KMS-11 (cell line): ENCODE results near the gene NEDD9.

Experiments
- H2AFZ ChIP-seq: fragments of 200-600 bp; sonication (generic); 2 replicates; pipeline ENCODE4 v1.6.1; 2016; ENCODE audit warnings: antibody characterized with exemption, mixed run types, low read depth
- H3K27ac ChIP-seq: fragments of 200-600 bp; sonication (generic); 2 replicates; pipeline ENCODE4 v1.6.1; 2016; ENCODE audit warnings: mild to moderate bottlenecking, mixed run types
- H3K27me3 ChIP-seq: fragments of 200-600 bp; sonication (generic); 2 replicates; pipeline ENCODE4 v1.6.1; 2017; ENCODE audit warnings: mild to moderate bottlenecking, low read depth, mixed run types, moderate library complexity; ENCODE audit not compliant: insufficient read depth
- H3K36me3 ChIP-seq: fragments of 200-600 bp; sonication (generic); 2 replicates; pipeline ENCODE4 v1.6.1; 2017; ENCODE audit warnings: mild to moderate bottlenecking, mixed run types; ENCODE audit not compliant: insufficient read depth
- H3K4me1 ChIP-seq: fragments of 200-600 bp; sonication (generic); 2 replicates; pipeline ENCODE4 v1.6.1; 2016; ENCODE audit warnings: mild to moderate bottlenecking, low read depth, mixed run types; ENCODE audit not compliant: poor library complexity, severe bottlenecking
- H3K4me2 ChIP-seq: fragments of 200-600 bp; sonication (generic); 2 replicates; pipeline ENCODE4 v1.7.0; 2016; ENCODE audit warnings: mild to moderate bottlenecking, mixed run types
- H3K4me3 ChIP-seq: fragments of 200-600 bp; sonication (generic); IDR thresholded peaks from 2 replicates; pipeline ENCODE4 v1.6.1; 2017; ENCODE audit warnings: low read depth, low read length, mixed read lengths; ENCODE audit not compliant: insufficient read depth
- H3K79me2 ChIP-seq: fragments of 200-600 bp; sonication (generic); 2 replicates; pipeline ENCODE4 v1.6.1; 2016; ENCODE audit warnings: low read depth, mixed run types; ENCODE audit not compliant: insufficient read depth
- H3K9ac ChIP-seq: fragments of 200-600 bp; sonication (generic); 2 replicates; pipeline ENCODE4 v1.6.1; 2016; ENCODE audit warnings: mild to moderate bottlenecking, mixed run types
- H4K20me1 ChIP-seq: fragments of 200-600 bp; sonication (generic); 2 replicates; pipeline ENCODE4 v1.6.1; 2016; ENCODE audit warnings: mild to moderate bottlenecking, mixed run types; ENCODE audit not compliant: insufficient read depth
- TF ChIP-seq, protein P1 (sequence below): fragments of 200-600 bp; sonication (generic); conservative IDR thresholded peaks from 2 replicates; pipeline ENCODE4 v1.6.1; 2017; ENCODE audit warnings: low read depth, mild to moderate bottlenecking, antibody characterized with exemption, low read length, moderate library complexity, mixed read lengths

Gene NEDD9

DNA sequence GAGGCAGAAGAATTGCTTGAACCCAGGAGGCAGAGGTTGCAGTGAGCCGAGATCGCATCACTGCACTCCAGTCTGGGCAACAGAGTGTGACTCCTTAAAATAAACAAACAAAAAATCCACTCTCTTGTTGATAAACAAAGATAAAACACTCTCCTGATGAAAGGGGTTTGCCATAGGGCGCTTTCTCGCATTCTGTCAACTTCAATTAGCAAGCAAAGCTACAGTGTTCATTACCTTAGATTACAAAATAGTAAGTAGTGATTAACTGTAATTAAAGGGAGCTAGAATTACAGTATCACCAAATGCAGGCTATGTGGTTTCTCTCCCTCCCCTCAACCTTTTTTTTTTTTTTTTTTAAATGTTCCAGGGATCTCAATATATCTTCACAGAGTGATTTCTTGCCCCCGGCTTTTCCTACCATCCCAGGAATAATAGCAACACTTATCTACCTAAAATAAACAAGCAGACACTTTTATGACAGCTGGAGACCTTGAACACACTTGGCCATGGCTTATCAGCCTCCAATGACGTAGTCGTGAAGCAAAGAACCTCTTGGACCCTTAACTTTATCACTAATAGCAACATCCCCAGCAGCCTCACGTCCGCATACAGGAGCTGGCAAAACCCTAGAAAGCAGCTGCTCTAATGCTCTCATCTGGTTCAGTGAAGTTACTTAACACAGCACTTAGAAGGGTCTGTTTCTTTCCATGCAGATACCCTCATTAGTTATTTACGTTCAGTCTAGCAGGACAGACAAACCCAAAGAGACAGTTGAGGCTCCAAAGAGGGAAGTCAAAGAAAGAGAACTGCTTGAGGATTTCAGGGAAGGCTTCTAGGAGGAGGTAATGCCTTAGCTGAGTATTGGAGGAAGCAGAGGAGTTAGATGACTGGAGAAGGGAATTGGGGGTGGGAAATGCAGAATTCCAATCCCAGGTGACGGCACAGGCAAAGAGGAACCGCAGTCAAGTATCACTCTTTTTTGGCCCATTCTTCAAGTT is 37.9 kb upstream of the NEDD9 start:
- Histone ChIP-seq H3K4me3 (no peak overlapping the region), H3K4me2 (no peak overlapping the region), H2AFZ (no peak overlapping the region), H3K36me3 (no peaks in the 10 kb centered on the region), H3K27me3 (no peaks in the 10 kb centered on the region), H4K20me1 (no peaks in the 10 kb centered on the region), H3K9ac (no peak overlapping the region), H3K27ac (no peak overlapping the region), H3K4me1 (no peaks in the 10 kb centered on the region), H3K79me2 (no peaks in the 10 kb centered on the region)
- TF ChIP-seq, protein P1, sequence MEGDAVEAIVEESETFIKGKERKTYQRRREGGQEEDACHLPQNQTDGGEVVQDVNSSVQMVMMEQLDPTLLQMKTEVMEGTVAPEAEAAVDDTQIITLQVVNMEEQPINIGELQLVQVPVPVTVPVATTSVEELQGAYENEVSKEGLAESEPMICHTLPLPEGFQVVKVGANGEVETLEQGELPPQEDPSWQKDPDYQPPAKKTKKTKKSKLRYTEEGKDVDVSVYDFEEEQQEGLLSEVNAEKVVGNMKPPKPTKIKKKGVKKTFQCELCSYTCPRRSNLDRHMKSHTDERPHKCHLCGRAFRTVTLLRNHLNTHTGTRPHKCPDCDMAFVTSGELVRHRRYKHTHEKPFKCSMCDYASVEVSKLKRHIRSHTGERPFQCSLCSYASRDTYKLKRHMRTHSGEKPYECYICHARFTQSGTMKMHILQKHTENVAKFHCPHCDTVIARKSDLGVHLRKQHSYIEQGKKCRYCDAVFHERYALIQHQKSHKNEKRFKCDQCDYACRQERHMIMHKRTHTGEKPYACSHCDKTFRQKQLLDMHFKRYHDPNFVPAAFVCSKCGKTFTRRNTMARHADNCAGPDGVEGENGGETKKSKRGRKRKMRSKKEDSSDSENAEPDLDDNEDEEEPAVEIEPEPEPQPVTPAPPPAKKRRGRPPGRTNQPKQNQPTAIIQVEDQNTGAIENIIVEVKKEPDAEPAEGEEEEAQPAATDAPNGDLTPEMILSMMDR, result no peak

DNA sequence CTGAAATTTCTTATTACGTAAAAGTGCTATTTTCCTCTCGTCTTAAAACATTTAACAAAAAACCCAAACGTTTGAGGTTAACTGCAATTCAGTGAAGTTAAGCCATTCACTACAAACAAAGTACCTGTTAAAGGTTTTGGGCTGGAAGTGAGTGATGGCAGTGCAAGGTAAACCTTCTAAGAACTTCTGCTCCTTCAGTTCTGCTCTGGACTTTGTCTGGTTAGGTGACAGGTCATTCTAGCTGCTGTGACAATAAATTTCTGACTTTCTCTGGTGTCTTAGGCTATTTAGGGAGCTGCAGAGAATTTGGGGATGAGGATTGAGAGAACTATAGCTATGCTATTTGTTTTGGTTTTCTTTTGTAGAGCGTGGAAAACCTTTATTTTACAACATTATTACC is 36.5 kb upstream of the NEDD9 start:
- TF ChIP-seq, protein P1, result no peak
- H2AFZ ChIP-seq, result no peak overlapping the region
- no peaks in the 10 kb centered on the region for H4K20me1 ChIP-seq
- H3K4me1 ChIP-seq, result no peaks in the 10 kb centered on the region
- no peaks in the 10 kb centered on the region for H3K36me3 ChIP-seq
- no peak overlapping the region for H3K4me2 ChIP-seq
- H3K79me2 ChIP-seq, result no peaks in the 10 kb centered on the region
- no peak overlapping the region for H3K4me3 ChIP-seq
- no peaks in the 10 kb centered on the region for H3K27me3 ChIP-seq
- no peak overlapping the region for H3K9ac ChIP-seq
- H3K27ac ChIP-seq, result no peak overlapping the region

DNA sequence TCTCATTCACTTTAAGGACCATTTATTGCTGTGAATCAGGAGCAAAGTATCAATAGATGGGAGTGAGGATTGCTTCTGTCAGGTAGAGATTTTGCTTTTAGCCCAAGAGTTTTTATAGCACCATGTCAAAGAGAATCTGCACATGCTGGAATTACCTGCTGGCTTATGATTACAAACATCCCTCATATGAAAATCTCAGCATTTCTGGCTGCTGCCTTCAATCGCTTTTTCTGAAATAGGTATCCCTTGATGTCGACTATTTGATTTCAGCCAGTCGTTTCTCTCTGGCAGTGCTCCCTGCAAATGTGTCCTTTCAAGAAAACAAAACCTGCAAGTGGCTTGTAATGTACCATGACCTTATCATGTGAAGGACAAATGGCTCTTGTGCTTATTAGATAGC is 34.5 kb upstream of the NEDD9 start:
- no peak overlapping the region for H3K4me3 ChIP-seq
- no peaks in the 10 kb centered on the region for H3K27me3 ChIP-seq
- H4K20me1 ChIP-seq, result no peaks in the 10 kb centered on the region
- H3K9ac ChIP-seq, result no peak overlapping the region
- no peak overlapping the region for H2AFZ ChIP-seq
- no peaks in the 10 kb centered on the region for H3K79me2 ChIP-seq
- no peak overlapping the region for H3K27ac ChIP-seq
- H3K4me1 ChIP-seq, result peaks cover 6% of the 10 kb centered on the region
- TF ChIP-seq, protein P1, result no peak
- no peak overlapping the region for H3K4me2 ChIP-seq
- H3K36me3 ChIP-seq, result no peaks in the 10 kb centered on the region

DNA sequence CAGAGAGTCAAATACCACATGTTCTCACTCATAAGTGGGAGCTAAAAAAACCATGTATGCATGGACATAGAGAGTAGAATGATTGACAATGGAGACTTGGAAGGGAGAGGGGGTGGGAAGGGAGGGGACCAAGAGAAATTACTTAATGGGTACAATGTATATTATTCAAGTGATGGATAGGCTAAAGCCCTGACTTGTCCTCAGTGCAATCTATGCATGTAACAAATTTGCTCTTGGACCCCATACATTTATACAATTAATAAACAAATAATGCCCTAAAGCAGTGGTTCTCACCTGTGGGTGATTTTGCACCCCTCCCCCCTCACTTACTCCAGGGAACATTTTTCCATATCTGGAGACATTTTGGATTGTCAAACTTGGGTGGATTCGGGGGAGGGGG is 33.5 kb upstream of the NEDD9 start:
- H3K4me3 ChIP-seq, result no peak overlapping the region
- H3K4me1 ChIP-seq, result peaks cover 6% of the 10 kb centered on the region
- no peaks in the 10 kb centered on the region for H3K79me2 ChIP-seq

More for the DNA sequence above, 33.5 kb upstream of the NEDD9 start:
- TF ChIP-seq, protein P1, result no peak
- Histone ChIP-seq H3K27me3 (no peaks in the 10 kb centered on the region), H3K36me3 (no peaks in the 10 kb centered on the region), H3K4me2 (no peak overlapping the region), H2AFZ (no peak overlapping the region), H4K20me1 (no peaks in the 10 kb centered on the region), H3K27ac (no peak overlapping the region), H3K9ac (no peak overlapping the region)
